SK-N-MC (cell line): ENCODE measurements around the gene MED27.

Experiments
- EZH2 ChIP-seq: fragments of 200-600 bp; sonication (generic); IDR thresholded peaks from one replicate; pipeline ENCODE4 v1.6.1; 2017; ENCODE audit warnings: antibody characterized with exemption
- FOXP2 ChIP-seq: optimal IDR thresholded peaks from 2 replicates; pipeline ENCODE3; 2011; ENCODE audit warnings: mild to moderate bottlenecking, moderate library complexity; ENCODE audit not compliant: insufficient read depth; ENCODE audit errors: extremely low read length, control extremely low read depth
- POLR2AphosphoS5 ChIP-seq: IDR thresholded peaks from 2 replicates; pipeline ENCODE4 v1.6.1; 2012; ENCODE audit warnings: mild to moderate bottlenecking, low read depth, low read length, borderline replicate concordance

DNA sequence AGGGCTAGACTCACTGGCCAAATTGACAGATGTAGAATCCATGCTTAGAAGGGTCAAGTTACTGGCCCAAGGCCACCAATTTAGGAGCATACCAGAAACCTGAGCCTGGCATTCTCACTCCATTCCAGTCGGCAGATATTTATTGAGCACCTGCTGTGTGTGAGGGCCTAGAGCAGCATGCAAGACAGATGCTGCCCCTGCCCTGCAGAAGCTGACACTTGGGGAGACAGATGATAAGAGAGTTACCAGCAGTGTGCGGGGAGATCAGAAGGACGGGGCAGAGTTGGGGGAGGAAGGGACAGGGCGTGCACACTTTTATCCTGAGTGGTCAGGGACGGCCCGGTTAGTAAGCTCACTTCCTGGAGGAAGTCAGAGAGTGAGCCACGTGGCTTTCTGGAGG is 228.3 kb downstream of the MED27 start:
- TF ChIP-seq POLR2AphosphoS5: no peak
- no peak for TF ChIP-seq EZH2
- no peak for TF ChIP-seq FOXP2
